ENCODE data around the gene PDXDC1. TPM values are rescaled to one million over a fixed set of nuclear protein-coding genes. Genes with fewer than 3 reads are reported as not detected.
"Not testable (repeated sequence)": the region's sequence is repeated elsewhere in the genome, so short reads cannot be mapped to it uniquely, and the experiment has no call there.

PDXDC1 gene
- total RNA-seq, 2 donors from 2014 or later: 79.1 to 97.4 TPM

GRCh38 chr16:15145418-15146263, 170.8 kb downstream of the PDXDC1 start:
- not testable (repeated sequence) for DNase-seq (ENCODE audit: low spot score); H3K27me3 ChIP-seq (replicated peaks; ENCODE audit: insufficient read depth); H3K9me3 ChIP-seq; H3K36me3 ChIP-seq
- peaks cover 34 to 68% of the 10 kb centered on the region in 2 donors for H3K4me1 ChIP-seq (ENCODE audit: control insufficient read depth in 1 of 2, low read depth in 2 of 2)
- H3K4me3 ChIP-seq: peak overlapping the region; percentile 68
- TF ChIP-seq, protein P1, sequence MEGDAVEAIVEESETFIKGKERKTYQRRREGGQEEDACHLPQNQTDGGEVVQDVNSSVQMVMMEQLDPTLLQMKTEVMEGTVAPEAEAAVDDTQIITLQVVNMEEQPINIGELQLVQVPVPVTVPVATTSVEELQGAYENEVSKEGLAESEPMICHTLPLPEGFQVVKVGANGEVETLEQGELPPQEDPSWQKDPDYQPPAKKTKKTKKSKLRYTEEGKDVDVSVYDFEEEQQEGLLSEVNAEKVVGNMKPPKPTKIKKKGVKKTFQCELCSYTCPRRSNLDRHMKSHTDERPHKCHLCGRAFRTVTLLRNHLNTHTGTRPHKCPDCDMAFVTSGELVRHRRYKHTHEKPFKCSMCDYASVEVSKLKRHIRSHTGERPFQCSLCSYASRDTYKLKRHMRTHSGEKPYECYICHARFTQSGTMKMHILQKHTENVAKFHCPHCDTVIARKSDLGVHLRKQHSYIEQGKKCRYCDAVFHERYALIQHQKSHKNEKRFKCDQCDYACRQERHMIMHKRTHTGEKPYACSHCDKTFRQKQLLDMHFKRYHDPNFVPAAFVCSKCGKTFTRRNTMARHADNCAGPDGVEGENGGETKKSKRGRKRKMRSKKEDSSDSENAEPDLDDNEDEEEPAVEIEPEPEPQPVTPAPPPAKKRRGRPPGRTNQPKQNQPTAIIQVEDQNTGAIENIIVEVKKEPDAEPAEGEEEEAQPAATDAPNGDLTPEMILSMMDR (IDR thresholded peaks at IDR 0.05): peak; percentile 3
- ATAC-seq (ENCODE audit: insufficient number of reproducible peaks, low FRiP score, low read depth): peak; percentile 44
- H3K27ac ChIP-seq: peak overlapping the region; percentile 98 to 99

DNA sequence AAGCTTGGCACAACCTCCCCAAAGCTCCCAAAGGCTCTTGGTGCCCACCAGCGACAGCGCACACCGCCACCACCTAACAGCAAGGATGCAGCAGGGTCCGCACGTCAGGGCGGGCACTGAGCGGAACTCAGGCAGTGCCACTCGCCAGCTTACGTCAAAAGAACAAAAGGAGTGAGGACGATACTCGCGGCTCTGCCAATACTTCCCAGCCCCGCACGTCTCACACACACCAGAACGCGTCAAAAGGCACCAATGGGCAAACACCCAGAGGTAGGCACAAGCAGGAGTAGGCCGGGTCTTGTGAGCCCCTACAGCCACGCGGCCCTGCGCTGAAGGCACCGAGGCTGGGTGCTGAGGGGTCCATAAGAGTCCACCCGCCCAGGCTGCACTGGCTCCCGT, 171.4 kb downstream of the PDXDC1 start:
- H3K36me3 ChIP-seq; H3K27me3 ChIP-seq (replicated peaks; ENCODE audit: insufficient read depth); ATAC-seq (ENCODE audit: insufficient number of reproducible peaks, low FRiP score, low read depth); H3K9me3 ChIP-seq; DNase-seq (ENCODE audit: low spot score): not testable (repeated sequence)
- Histone ChIP-seq H3K4me3 (peak overlapping the region; percentile 68), H3K4me1 (ENCODE audit: control insufficient read depth in 1 of 2, low read depth in 2 of 2) (peaks cover 33 to 64% of the 10 kb centered on the region in 2 donors), H3K27ac (peak overlapping the region; percentile 98 to 99)

DNA sequence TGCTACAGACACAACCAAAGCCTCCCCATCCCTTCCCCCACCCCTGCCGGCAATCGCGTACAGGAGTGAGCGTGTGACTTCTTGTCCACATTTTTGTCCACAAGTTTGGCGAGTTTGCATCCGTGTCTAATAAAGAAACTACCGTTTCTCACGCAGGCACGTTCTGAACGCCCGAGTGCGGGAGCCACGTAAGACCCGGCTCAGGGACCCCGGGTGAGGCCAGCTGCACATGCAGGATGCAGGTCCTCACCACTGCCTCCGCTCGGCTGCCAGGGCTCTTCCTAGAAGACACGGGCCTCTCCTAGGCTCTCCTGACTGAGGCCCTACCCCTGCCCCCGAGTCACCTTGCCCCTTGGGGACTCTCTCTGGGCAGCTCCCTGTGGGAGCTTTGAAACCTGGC, 174.0 kb downstream of the PDXDC1 start:
- not testable (repeated sequence) for H3K27ac ChIP-seq; H3K27me3 ChIP-seq (replicated peaks; ENCODE audit: insufficient read depth); DNase-seq (ENCODE audit: low spot score); ATAC-seq (ENCODE audit: insufficient number of reproducible peaks, low FRiP score, low read depth); H3K4me3 ChIP-seq; H3K36me3 ChIP-seq; H3K9me3 ChIP-seq
- H3K4me1 ChIP-seq (ENCODE audit: control insufficient read depth in 1 of 2, low read depth in 2 of 2): peaks cover 30 to 49% of the 10 kb centered on the region in 2 donors

DNA sequence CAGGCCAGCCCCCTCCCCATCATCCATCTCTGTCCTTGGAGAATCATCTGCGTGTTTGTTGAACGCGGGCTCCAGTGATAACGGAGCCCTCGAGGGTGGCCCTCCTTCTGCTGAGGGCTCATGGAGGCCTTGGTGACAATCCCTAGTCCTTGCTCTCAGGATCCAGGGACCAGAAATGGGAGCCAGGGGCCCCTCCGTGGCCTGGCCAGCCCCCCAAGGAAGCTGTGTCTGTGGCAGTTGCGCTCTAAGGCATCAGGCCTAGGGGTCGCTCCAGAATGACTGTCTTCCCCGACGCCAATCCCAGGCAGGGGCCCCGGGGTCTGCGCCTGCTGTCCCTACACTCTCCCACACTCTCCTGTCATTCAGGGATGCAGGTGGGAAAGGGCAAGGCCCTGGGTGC, 174.4 kb downstream of the PDXDC1 start:
- H3K27me3 ChIP-seq (replicated peaks; ENCODE audit: insufficient read depth); ATAC-seq (ENCODE audit: insufficient number of reproducible peaks, low FRiP score, low read depth); H3K9me3 ChIP-seq; DNase-seq (ENCODE audit: low spot score); H3K27ac ChIP-seq; H3K4me3 ChIP-seq; H3K36me3 ChIP-seq: not testable (repeated sequence)
- peaks cover 26 to 46% of the 10 kb centered on the region in 2 donors for H3K4me1 ChIP-seq (ENCODE audit: control insufficient read depth in 1 of 2, low read depth in 2 of 2)

- Histone ChIP-seq H3K4me3 (peak overlapping the region; percentile 75), H3K27ac (peak overlapping the region in 1 of 2 donors; percentile 61)
- not testable (repeated sequence) for H3K27me3 ChIP-seq (replicated peaks; ENCODE audit: insufficient read depth); H3K36me3 ChIP-seq; H3K9me3 ChIP-seq; DNase-seq (ENCODE audit: low spot score); ATAC-seq (ENCODE audit: insufficient number of reproducible peaks, low FRiP score, low read depth); H3K4me1 ChIP-seq (ENCODE audit: control insufficient read depth in 1 of 2, low read depth in 2 of 2)
Measured at GRCh38 chr16:15154005-15154404, 179.2 kb downstream of the PDXDC1 start.

GRCh38 chr16:15154650-15155562, 180.1 kb downstream of the PDXDC1 start:
- H3K27me3 ChIP-seq (replicated peaks; ENCODE audit: insufficient read depth); H3K9me3 ChIP-seq; DNase-seq (ENCODE audit: low spot score); H3K36me3 ChIP-seq; H3K27ac ChIP-seq; H3K4me1 ChIP-seq (ENCODE audit: control insufficient read depth in 1 of 2, low read depth in 2 of 2); ATAC-seq (ENCODE audit: insufficient number of reproducible peaks, low FRiP score, low read depth): not testable (repeated sequence)
- H3K4me3 ChIP-seq: peak overlapping the region; percentile 70

DNA sequence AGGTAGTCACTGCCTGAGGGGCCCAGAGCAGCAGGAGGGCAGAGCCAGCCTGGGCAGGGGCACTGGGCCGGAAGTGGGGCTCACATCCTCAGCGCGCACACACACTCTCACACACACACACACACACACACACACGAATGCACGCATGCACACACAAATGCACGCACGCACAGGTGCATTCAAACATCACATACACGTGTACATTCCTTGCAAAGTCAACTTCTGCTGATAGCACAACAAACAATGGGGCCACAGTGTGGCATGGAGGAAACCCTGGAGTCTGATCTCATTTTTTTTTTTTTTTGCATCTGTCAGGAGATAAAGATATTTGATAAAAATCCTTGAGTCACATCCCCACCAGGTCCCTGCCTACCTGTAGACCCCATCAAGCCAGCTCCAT, 182.8 kb downstream of the PDXDC1 start:
- not testable (repeated sequence) for H3K27me3 ChIP-seq (replicated peaks; ENCODE audit: insufficient read depth); H3K36me3 ChIP-seq; H3K4me3 ChIP-seq; H3K4me1 ChIP-seq (ENCODE audit: control insufficient read depth in 1 of 2, low read depth in 2 of 2); H3K9me3 ChIP-seq; DNase-seq (ENCODE audit: low spot score); ATAC-seq (ENCODE audit: insufficient number of reproducible peaks, low FRiP score, low read depth); H3K27ac ChIP-seq

DNA sequence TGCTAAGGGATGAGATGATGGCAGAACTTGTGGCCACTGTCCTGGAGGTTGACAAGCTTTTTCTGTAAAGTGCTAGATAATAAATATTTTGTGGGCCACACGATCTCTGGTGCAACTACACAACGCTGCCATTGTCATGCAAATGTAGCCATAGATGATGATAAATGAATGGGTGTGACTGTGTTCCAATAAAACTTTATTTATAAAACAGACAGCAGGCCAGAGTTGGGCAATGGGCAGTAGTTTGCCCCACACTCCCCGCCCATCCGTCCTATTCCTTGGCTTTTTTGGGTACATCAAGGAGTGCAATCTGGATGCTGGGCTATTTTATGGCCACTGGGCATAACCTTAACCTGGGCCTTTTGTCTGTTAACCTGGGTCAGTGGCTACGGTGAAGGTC, 184.8 kb downstream of the PDXDC1 start:
- DNase-seq (ENCODE audit: low spot score); H3K4me1 ChIP-seq (ENCODE audit: control insufficient read depth in 1 of 2, low read depth in 2 of 2); H3K27me3 ChIP-seq (replicated peaks; ENCODE audit: insufficient read depth); ATAC-seq (ENCODE audit: insufficient number of reproducible peaks, low FRiP score, low read depth); H3K27ac ChIP-seq; H3K4me3 ChIP-seq; H3K9me3 ChIP-seq; H3K36me3 ChIP-seq: not testable (repeated sequence)

GRCh38 chr16:15160571-15160970, 185.7 kb downstream of the PDXDC1 start:
- not testable (repeated sequence) for H3K4me3 ChIP-seq, H3K9me3 ChIP-seq

DNA sequence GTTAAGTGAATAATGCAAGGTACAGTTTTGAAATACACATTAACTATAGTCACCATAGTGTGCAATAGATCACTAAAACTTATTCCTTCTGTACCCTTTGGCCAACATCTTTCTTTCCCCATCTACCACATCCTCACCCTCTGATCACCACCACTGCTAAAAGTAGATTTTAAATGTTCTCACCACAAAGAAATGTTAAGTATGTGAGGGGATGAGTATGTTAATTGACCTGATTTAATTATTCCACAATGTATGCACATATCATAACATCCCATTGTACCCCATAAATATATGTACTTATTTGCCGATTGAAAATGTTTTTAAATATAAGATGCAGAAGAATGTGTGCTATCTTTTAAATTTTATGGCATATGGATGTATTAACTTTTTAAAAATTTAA, 188.2 kb downstream of the PDXDC1 start:
- not testable (repeated sequence) for H3K27me3 ChIP-seq (replicated peaks; ENCODE audit: insufficient read depth); H3K27ac ChIP-seq; H3K36me3 ChIP-seq; DNase-seq (ENCODE audit: low spot score); H3K4me3 ChIP-seq; H3K9me3 ChIP-seq; H3K4me1 ChIP-seq (ENCODE audit: control insufficient read depth in 1 of 2, low read depth in 2 of 2); ATAC-seq (ENCODE audit: insufficient number of reproducible peaks, low FRiP score, low read depth)

More at GRCh38 chr16:15160571-15160970, 185.7 kb downstream of the PDXDC1 start:
- not testable (repeated sequence) for H3K4me1 ChIP-seq (ENCODE audit: control insufficient read depth in 1 of 2, low read depth in 2 of 2); H3K27me3 ChIP-seq (replicated peaks; ENCODE audit: insufficient read depth); ATAC-seq (ENCODE audit: insufficient number of reproducible peaks, low FRiP score, low read depth); DNase-seq (ENCODE audit: low spot score); H3K36me3 ChIP-seq; H3K27ac ChIP-seq

GRCh38 chr16:15166177-15166576, 191.4 kb downstream of the PDXDC1 start:
- H3K4me3 ChIP-seq; H3K27me3 ChIP-seq (replicated peaks; ENCODE audit: insufficient read depth); DNase-seq (ENCODE audit: low spot score); H3K27ac ChIP-seq; H3K4me1 ChIP-seq (ENCODE audit: control insufficient read depth in 1 of 2, low read depth in 2 of 2); H3K36me3 ChIP-seq; ATAC-seq (ENCODE audit: insufficient number of reproducible peaks, low FRiP score, low read depth); H3K9me3 ChIP-seq: not testable (repeated sequence)
